GM19455 (cell line): ENCODE results near the gene SIN3B.
"Not testable (repeated sequence)": the region's sequence is repeated elsewhere in the genome, so short reads cannot be mapped to it uniquely, and the experiment has no call there.

ENCODE experiments used
- ATAC-seq: cut with Tn5 transposase; IDR thresholded peaks from one replicate; pipeline ENCODE4 v1.9.1; 2021; ENCODE audit not compliant: unreplicated experiment

Gene SIN3B, protein sequence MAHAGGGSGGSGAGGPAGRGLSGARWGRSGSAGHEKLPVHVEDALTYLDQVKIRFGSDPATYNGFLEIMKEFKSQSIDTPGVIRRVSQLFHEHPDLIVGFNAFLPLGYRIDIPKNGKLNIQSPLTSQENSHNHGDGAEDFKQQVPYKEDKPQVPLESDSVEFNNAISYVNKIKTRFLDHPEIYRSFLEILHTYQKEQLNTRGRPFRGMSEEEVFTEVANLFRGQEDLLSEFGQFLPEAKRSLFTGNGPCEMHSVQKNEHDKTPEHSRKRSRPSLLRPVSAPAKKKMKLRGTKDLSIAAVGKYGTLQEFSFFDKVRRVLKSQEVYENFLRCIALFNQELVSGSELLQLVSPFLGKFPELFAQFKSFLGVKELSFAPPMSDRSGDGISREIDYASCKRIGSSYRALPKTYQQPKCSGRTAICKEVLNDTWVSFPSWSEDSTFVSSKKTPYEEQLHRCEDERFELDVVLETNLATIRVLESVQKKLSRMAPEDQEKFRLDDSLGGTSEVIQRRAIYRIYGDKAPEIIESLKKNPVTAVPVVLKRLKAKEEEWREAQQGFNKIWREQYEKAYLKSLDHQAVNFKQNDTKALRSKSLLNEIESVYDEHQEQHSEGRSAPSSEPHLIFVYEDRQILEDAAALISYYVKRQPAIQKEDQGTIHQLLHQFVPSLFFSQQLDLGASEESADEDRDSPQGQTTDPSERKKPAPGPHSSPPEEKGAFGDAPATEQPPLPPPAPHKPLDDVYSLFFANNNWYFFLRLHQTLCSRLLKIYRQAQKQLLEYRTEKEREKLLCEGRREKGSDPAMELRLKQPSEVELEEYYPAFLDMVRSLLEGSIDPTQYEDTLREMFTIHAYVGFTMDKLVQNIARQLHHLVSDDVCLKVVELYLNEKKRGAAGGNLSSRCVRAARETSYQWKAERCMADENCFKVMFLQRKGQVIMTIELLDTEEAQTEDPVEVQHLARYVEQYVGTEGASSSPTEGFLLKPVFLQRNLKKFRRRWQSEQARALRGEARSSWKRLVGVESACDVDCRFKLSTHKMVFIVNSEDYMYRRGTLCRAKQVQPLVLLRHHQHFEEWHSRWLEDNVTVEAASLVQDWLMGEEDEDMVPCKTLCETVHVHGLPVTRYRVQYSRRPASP

DNA sequence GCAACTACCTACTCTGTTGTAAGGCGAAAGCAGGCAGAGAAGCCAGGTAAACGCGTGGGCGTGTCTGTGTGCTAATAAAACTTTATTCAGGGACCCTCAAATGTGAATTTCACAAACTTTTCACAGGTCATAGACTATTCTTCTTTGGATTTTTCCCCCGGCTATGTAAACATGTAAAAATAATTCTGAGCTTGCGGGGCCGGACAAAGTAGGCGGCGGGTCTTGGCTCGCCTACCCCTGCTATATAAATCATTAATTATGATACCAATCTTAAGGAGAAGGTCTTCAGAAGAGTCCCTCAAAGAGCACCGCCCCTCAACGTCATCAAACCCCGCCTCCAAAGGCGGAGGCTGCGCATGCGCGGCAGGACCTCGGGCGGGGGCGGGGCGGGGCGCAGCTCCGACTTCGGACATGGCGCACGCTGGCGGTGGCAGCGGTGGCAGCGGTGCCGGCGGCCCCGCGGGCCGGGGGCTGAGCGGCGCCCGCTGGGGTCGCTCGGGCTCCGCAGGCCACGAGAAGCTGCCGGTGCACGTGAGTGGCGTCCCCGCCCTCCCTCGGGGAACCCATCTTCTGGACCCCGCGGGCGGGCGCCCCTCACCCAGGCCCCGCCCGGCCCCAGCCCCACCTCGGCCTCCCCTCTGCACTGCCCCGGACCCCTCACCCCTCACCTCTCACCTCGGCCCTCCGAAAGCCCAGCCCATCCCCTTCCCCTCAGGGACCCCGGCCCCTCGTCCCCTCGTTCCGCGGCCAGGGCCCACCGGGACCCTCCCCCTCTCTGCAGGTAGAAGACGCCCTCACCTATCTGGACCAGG, at the start of gene SIN3B:
Gene SIN3B, plus strand, starts transcription at position 389 of the 812 bp plus-strand sequence. Its CDS starts 23 bp downstream, at position 412.
- peak; percentile 79 for ATAC-seq

DNA sequence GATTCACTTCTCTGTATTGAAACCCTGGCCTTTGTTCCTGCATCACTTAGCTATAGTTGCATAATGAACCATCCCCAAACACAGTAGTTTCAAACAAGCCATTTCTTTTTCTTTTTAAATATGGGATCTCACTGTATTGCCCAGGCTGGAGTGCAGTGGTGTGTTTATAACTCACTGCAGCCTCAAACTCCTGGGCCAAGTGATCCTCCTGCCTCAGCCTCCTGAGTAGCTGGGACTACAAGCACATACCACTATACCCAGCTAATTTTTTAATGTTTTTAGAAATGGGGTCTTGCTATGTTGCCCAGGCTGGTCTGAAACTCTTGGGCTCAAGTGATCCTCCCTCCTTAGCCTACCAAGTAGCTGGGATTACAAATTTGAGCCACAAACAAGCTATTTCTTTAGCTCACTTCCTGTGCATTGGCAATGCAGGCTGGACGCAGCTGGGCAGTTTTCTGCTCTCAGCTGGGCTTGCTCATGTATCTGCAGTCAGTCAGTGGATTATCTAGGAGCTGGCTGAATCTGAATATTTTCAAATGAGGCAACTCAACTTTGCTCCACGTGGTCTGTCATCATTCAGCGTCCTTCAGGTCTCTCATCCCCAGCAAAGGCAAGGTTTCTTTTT, 49.5 kb upstream of the SIN3B start:
- no peak for ATAC-seq

DNA sequence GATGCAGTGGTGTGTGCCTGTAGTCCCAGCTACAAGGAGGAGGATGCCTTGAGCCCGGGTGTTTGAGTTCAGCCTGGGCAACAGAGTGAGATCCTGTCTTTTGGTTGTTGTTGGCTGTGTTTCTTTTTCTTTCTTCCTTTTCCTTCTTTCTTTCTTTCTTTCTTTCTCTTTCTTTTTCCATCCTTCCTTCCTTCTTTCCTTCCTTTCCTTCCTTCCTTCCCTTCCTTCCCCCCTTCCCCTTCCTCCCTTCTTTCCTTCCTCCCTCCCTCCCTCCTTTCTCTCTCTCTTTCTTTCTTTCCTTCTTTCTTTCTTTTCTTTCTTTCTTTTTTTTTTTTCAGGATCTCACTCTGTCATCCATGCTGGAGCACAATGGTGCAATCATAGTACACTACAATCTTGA, 46.5 kb upstream of the SIN3B start:
- ATAC-seq: no peak

DNA sequence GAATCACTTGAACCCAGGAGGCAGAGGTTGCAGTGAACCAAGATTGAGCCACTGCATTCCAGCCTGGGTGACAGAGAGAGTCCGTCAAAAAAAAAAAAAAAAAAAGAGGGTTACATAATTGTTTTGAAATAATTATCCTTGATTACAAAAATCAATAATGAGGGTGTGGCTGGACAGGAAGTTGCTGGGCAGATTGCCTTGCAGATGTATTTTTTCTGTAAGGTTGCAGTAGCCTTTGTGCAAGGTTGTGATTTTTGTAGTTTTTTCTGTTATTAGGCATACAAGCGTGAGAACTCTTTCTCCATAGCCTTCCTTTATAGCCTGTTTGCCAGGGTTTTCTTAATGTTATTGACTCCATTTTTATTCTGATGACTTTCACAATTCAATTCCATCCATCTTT, 40.7 kb upstream of the SIN3B start:
- ATAC-seq: no peak

DNA sequence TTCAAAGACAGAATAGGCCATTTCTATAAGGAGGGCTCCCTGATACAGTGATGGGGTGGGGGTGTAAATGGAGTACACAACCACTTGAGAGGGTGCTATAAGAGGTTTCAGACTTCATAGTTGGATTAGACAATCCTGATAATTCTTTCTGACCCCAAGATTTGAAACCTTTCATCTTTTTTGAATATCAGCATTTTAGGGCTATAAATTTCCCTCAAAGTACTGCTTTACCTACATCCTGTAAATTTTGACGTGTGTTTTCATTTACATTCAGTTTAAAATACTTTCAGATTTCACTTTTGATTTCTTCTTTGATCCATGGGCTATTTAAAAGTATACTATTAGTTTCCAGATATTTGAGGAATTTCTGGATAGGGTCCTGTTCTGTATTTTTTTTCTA, 40.0 kb upstream of the SIN3B start:
- no peak for ATAC-seq

DNA sequence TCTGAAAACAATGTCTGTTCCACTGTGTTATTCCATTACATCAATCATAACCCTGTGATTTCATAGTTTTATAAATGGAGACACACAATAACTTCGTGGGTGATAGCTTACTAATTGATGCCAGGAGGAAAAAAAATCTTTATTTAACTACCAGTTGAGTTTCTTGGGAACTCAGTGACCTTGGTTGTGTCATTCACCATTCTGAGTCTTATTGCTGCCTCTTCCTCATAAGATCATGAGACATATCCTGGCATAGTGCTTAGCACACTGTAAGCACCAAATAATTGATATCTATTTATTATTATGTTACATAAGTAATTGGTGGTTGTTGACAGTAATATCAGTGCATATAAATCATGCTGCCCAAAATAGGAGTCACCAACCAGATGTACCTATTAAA, 39.1 kb upstream of the SIN3B start:
- ATAC-seq: no peak

DNA sequence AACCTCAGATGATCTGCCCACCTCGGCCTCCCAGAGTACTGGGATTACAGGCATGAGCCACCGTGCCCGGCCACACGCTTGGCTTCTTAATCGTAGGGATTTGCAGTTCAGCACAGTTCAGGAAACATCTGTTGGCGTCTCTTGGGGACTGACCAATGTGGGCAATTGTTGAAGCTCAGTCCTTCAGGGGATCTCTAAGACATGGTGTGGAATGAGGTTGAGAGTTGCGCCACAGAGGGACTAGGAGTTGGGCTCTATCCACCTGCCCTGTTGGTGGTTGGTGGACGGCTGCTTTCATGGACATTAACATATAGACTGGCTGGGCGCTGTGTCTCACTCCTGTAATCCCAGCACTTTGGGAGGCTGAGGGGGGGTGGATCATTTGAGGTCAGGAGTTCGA, 37.3 kb upstream of the SIN3B start:
- ATAC-seq: no peak

DNA sequence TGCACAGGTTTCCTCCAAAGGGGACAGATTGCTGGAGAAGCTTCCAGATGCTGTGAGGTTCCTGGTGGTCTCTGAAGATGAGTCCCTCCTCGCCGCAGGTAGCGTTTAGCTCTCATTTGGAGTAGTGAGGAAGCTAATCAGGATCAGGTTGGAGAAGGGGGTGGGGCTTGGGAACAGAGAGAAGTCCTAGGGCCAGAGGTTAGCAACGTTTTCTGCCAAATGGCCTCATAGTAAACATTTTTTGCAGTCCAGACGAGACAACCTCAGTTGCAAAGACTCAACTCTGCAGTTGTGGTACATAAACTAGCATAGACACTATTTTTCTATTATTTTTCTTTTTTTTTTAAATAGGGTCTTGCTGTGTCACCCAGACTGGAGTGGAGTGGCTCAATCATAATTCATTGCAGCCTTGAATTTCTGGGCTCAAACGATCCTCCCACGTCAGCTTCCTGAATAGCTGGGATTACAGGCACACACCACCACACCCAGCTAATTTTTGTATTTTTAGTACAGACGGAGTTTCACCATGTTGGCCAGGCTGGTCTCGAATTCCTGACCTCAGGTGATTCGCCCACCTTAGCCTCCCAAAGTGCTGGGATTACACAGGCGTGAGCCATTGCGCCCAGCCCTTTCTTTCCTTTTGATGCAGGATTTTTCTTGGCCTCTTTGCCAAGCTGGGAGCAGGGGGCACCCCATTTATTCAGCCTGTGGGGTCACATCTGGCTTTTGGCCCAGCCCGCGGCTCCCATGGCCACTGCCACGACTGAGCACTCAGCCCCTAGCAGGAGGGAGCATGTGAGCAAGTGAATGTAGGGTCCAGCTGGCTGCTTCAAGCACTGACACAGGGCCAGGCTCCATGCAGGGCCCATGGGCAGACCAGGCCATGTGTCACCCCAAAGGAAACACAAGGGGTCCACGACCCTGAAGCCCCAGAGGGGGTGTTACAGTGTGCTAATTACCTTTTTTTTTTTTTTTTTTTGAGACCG, 34.4 kb upstream of the SIN3B start:
- no peak for ATAC-seq

DNA sequence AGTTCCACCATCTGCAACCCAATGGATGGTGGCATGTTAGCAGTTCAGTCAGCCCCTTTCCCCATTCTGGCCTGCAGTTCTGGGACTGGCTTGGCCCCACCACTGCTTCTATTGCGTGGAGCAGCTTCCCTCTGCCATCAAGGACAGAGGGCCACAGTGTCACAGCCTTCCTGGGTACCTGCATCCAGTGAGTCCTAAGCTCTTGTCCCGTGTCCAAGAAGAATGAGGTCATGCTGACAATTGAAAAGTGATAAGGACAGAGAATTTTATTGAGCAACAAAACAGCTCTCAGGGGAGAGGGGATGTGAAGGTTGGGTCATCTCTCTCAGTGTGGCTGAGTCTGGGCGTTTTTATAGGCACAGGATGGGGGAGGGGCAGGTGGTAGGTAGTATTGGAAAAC, 33.5 kb upstream of the SIN3B start:
- ATAC-seq: no peak

DNA sequence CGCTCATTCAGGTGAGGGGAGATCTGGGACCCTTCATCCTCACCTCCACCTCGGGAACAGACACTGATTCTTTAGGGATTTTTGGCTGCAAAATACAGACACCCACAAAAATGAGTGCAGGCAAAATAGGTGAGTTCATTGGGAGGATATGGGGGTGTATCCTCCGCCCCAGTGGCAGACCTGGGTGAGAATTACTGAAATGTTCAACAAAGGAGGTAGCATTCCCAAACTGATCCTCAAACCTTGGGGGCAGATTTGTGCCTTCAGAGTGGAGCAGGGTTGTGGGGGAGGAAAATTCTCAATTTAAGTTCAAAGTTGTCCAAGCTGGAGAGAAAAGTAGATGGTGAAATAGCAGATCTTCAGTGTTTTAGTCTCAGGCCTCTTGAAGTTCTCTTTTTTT, 31.3 kb upstream of the SIN3B start:
- ATAC-seq: no peak

DNA sequence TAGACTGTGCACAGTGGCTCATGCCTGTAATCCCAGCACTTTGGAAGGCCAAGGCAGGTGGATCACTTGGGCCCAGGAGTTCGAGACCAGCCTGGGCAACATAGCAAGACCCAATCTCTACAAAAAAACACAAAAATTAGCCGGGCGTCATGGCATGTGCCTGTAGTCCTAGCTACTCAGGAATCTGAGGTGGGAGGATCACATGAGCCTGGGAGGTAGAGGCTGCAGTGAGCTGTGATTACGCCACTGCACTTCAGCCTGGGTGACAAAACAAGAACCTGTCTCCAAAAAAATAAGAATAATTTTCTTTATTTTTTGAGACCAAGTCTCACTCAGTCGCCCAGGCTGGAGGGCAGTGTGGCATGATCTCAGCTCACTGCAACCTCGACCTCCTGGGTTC, 30.9 kb upstream of the SIN3B start:
- ATAC-seq: not testable (repeated sequence)

DNA sequence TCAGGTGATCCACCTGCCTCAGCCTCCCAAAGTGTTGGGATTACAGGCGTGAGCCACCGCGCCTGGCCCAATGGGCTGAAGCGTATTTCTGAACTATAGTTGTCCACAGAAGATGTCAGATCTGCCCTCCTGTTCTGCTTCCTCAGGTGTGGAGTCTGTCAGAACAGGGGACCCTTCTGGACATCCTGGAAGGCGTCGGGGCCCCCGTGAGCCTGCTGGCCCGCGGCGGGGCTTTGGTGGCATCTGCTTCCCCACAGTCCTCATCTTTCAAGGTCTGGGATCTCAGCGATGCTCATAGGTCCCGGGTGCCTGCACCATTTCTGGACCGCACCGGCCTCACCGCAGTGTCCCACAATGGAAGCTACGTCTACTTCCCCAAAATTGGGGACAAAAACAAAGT, 29.5 kb upstream of the SIN3B start:
- ATAC-seq: no peak

DNA sequence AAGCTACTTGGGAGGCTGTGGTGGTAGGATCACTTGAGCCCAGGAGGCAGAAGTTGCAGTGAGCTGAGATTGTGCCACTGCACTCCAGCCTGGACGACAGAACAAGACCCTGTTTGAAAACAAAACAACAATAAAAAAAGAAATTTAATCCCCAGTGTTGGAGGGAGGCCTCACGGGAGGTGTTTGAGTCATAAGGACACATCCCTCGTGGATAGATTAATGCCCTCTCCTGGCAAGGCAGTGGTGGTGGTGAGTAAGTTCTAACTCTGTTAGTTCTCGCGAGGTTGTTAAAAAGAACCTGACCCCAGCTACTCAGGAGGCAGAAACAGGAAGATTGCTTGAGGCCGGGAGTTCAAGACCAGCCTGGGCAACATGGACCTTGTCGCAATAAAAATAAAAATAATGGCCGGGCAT, 27.6 kb upstream of the SIN3B start:
- ATAC-seq: no peak

DNA sequence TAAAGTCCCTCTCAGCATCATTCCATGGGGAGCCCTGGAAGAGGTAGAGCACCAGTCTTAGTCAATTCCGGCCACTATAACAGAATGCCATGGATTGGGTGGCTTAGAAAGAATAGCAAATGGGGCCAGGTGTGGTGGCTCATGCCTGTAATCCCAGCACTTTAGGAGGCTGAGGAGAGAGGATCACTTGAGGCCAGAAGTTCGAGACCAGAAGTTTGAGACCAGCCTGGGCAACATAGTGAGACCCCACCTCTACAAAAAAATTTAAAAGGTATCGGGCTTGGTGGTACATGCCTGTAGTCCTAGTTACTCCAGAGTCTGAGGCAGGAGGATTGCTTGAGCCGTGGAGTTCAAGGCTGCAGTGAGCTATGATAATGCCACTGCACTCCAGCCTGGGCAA, 25.0 kb upstream of the SIN3B start:
- no peak for ATAC-seq

DNA sequence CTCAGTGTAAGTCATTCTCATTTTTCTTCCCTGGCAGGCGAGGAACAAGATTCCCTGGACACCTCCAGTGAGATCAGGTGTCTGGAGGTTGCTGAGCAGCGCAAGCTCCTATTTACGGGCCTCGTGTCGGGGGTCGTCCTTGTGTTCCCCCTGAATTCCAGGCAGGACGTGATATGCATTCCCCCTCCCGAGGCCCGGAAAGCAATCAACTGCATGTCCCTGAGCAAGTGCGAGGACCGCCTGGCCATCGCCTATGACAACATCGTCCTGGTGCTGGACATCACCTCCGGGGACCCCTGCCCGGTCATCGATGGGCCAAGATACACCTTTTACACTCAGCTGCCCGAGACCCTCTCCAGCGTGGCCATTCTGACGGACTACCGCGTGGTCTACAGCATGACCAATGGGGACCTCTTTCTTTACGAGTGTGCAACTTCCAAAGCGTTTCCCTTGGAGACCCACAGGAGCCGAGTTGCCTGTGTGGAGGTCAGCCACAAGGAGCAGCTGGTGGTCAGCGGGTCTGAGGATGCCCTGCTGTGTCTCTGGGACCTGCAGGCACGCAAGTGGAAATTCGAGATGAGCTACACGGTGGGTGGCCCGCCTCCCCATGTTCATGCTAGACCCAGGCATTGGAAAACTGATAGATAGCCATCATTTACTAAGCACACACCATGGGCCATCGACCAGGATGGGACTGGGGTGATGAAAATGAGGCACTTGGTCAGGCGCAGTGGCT, 21.5 kb upstream of the SIN3B start:
- ATAC-seq: no peak

DNA sequence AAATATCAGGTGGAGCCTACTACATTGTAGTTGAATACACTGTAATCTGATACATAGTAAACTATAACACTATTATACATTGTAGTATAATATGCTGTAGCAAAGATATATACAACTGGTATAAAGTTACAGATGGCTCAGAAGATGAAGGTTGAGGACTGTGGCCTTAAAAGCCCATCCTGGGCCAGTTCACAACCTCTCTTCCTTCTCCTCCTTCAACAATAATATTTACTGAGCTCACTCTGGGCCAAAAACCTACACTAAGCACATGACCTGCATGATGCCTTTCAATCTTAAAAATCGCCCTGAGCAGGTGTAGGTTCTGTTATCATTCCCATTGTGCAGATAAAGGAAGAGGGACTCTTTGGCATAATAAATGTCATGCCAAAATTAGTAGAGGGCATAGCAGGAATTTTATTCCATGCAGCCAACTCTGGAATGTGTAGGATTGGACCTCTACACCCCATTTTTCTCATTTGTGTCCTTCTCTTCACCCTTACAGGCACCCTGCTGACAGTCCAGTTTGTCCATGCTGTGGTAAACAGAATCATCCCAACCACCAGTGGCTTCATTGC, 14.6 kb upstream of the SIN3B start:
- no peak for ATAC-seq

DNA sequence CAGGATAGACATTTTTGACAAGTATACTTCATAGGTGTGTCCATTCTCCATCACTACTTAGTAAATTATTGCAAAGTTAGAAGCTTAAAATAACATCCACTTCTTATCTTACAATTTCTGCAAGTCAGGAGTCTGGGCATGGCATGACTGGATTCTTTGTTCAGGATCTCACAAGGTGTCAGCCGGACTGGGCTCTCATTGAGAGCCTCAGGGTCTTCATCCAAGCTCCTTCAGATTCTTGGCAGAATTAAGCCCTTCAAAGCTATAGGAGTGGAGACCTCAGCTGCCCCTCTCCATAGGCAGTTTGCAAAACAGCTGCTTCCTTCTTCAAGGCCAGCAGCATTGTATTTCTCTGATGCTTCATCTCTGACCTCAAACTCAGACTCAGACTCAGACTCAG, 9.1 kb upstream of the SIN3B start:
- ATAC-seq: no peak

DNA sequence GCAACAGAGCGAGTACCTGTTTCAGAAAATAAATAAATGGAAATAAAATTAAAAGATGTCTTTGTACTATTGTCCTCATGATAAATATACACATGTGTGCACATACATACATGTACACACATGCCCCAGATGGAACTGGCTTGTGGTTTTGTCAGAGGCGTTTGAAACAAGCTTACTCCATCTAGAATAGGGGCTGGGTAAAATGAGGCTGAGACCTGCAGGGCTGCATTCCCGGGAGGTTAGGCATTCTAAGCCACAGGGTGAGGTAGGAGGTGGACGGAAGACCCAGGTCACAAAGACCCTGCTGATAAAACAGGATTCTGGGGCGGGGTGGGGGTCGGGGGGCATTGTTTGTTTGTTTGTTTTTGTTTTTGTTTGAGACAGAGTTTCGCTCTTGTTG, 8.1 kb upstream of the SIN3B start:
- no peak for ATAC-seq
